Measurements from ENCODE around the gene CABCOCO1.

The CABCOCO1 gene

DNA sequence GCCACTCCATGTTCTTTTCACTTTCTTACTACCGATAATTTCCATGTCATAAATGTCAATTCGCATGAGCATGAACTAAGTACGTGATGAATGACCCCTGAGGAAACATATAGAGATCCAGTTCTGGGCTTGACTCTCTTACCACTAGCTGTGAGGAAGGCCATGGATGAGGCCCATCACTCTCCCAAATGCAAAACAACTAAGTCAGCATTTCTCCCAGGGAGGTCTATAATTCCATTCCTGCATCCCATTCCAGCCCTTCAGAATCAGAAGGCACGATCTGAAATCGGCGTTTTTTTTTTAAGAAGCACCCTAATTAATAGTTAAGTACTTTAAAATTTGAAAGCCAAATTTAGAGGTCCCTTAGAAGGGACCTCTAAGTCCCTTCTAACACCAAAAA is 116.5 kb downstream of the CABCOCO1 start:
- TF ChIP-seq OSR1 (CRISPR knock-in tag; IDR thresholded peaks at IDR 0.05) (no peak), PPARA (CRISPR knock-in tag; IDR thresholded peaks at IDR 0.05; ENCODE audit: borderline replicate concordance) (no peak), TOX (CRISPR knock-in tag; IDR thresholded peaks at IDR 0.05; ENCODE audit: borderline replicate concordance) (no peak), TCF4 (CRISPR knock-in tag; IDR thresholded peaks at IDR 0.05; ENCODE audit: borderline replicate concordance) (no peak), PATZ1 (CRISPR knock-in tag; IDR thresholded peaks at IDR 0.05; ENCODE audit: borderline replicate concordance) (no peak), ARNTL (CRISPR knock-in tag; IDR thresholded peaks at IDR 0.05; ENCODE audit: borderline replicate concordance, low read depth) (no peak), RARB (CRISPR knock-in tag; IDR thresholded peaks at IDR 0.05) (no peak), ZFP3 (CRISPR knock-in tag; IDR thresholded peaks at IDR 0.05) (no peak), ESRRG (CRISPR knock-in tag; IDR thresholded peaks at IDR 0.05) (no peak), SNAI2 (CRISPR knock-in tag; IDR thresholded peaks at IDR 0.05) (no peak), CSDC2 (CRISPR knock-in tag; IDR thresholded peaks at IDR 0.05) (no peak), ZNF70 (CRISPR knock-in tag; IDR thresholded peaks at IDR 0.05) (no peak), ZNF8 (CRISPR knock-in tag; IDR thresholded peaks at IDR 0.05) (no peak), ISL1 (CRISPR knock-in tag; IDR thresholded peaks at IDR 0.05) (no peak), ZFP30 (CRISPR knock-in tag; IDR thresholded peaks at IDR 0.05) (no peak), ZC3H10 (CRISPR knock-in tag; IDR thresholded peaks at IDR 0.05) (no peak), ZNF565 (CRISPR knock-in tag; conservative IDR thresholded peaks at IDR 0.05; ENCODE audit: low read depth) (no peak)
- TF ChIP-seq, protein P1, sequence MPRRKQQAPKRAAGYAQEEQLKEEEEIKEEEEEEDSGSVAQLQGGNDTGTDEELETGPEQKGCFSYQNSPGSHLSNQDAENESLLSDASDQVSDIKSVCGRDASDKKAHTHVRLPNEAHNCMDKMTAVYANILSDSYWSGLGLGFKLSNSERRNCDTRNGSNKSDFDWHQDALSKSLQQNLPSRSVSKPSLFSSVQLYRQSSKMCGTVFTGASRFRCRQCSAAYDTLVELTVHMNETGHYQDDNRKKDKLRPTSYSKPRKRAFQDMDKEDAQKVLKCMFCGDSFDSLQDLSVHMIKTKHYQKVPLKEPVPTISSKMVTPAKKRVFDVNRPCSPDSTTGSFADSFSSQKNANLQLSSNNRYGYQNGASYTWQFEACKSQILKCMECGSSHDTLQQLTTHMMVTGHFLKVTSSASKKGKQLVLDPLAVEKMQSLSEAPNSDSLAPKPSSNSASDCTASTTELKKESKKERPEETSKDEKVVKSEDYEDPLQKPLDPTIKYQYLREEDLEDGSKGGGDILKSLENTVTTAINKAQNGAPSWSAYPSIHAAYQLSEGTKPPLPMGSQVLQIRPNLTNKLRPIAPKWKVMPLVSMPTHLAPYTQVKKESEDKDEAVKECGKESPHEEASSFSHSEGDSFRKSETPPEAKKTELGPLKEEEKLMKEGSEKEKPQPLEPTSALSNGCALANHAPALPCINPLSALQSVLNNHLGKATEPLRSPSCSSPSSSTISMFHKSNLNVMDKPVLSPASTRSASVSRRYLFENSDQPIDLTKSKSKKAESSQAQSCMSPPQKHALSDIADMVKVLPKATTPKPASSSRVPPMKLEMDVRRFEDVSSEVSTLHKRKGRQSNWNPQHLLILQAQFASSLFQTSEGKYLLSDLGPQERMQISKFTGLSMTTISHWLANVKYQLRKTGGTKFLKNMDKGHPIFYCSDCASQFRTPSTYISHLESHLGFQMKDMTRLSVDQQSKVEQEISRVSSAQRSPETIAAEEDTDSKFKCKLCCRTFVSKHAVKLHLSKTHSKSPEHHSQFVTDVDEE (CRISPR knock-in tag; IDR thresholded peaks at IDR 0.05): no peak
- TF ChIP-seq, protein P2, sequence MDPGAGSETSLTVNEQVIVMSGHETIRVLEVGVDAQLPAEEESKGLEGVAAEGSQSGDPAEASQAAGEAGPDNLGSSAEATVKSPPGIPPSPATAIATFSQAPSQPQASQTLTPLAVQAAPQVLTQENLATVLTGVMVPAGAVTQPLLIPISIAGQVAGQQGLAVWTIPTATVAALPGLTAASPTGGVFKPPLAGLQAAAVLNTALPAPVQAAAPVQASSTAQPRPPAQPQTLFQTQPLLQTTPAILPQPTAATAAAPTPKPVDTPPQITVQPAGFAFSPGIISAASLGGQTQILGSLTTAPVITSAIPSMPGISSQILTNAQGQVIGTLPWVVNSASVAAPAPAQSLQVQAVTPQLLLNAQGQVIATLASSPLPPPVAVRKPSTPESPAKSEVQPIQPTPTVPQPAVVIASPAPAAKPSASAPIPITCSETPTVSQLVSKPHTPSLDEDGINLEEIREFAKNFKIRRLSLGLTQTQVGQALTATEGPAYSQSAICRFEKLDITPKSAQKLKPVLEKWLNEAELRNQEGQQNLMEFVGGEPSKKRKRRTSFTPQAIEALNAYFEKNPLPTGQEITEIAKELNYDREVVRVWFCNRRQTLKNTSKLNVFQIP (CRISPR knock-in tag; IDR thresholded peaks at IDR 0.05; ENCODE audit: borderline replicate concordance, low read depth): no peak
- no peak for ATAC-seq

- peak; percentile 99 for ATAC-seq
- TF ChIP-seq TCF4 (CRISPR knock-in tag; IDR thresholded peaks at IDR 0.05; ENCODE audit: borderline replicate concordance) (no peak), SNAI2 (CRISPR knock-in tag; IDR thresholded peaks at IDR 0.05) (no peak), ESRRG (CRISPR knock-in tag; IDR thresholded peaks at IDR 0.05) (no peak), ZC3H10 (CRISPR knock-in tag; IDR thresholded peaks at IDR 0.05) (no peak), CREB5 (CRISPR knock-in tag; IDR thresholded peaks at IDR 0.05; ENCODE audit: low read depth) (no peak), OSR1 (CRISPR knock-in tag; IDR thresholded peaks at IDR 0.05) (no peak), RARB (CRISPR knock-in tag; IDR thresholded peaks at IDR 0.05) (no peak), TOX (CRISPR knock-in tag; IDR thresholded peaks at IDR 0.05; ENCODE audit: borderline replicate concordance) (no peak), BACH2 (CRISPR knock-in tag; IDR thresholded peaks at IDR 0.05; ENCODE audit: borderline replicate concordance) (no peak), ZNF70 (CRISPR knock-in tag; IDR thresholded peaks at IDR 0.05) (no peak), ISL1 (CRISPR knock-in tag; IDR thresholded peaks at IDR 0.05) (no peak), CSDC2 (CRISPR knock-in tag; IDR thresholded peaks at IDR 0.05) (no peak), ARNTL (CRISPR knock-in tag; IDR thresholded peaks at IDR 0.05; ENCODE audit: borderline replicate concordance, low read depth) (no peak), PATZ1 (CRISPR knock-in tag; IDR thresholded peaks at IDR 0.05; ENCODE audit: borderline replicate concordance) (no peak)
- TF ChIP-seq, protein P2 (CRISPR knock-in tag; IDR thresholded peaks at IDR 0.05; ENCODE audit: borderline replicate concordance, low read depth): no peak
- TF ChIP-seq, protein P1 (CRISPR knock-in tag; IDR thresholded peaks at IDR 0.05): no peak
These were observed 117.4 kb downstream of the CABCOCO1 start for GRCh38 chr10:61779950-61780659.

Measured in SK-N-SH treated with all-trans-retinoic acid at 6 μM for 48 hours (cell line).